ENCODE results near the gene TCFL5. TPM values are rescaled to one million over a fixed set of nuclear protein-coding genes. Genes with fewer than 3 reads are reported as not detected.

Gene TCFL5
- total and polyA plus RNA-seq, 10 donors, result 4.1 to 8.8 (median 6.3) TPM

- no peak for DNase-seq
- Histone ChIP-seq H3K27me3 (replicated peaks in 1 of 7) (peaks cover 7 to 79% (median 54%) of the 10 kb centered on the region in 7 donors), H3K4me3 (no peak overlapping the region), H3K4me1 (peaks cover 9 to 57% (median 50%) of the 10 kb centered on the region in 6 donors), H3K9me3 (no peaks in the 10 kb centered on the region), H3K27ac (no peak overlapping the region), H3K36me3 (peaks cover 0 to 6% (median 4%) of the 10 kb centered on the region in 6 donors)
- intact Hi-C loops (cut with DNase I; ENCODE audit: low total_unique reads), result no loop called here
- WGBS, 5 donors, result 14 to 30% (median 25%) methylated on average over 9 to 25 of the region's 25 CpGs
- TF ChIP-seq, protein P1, sequence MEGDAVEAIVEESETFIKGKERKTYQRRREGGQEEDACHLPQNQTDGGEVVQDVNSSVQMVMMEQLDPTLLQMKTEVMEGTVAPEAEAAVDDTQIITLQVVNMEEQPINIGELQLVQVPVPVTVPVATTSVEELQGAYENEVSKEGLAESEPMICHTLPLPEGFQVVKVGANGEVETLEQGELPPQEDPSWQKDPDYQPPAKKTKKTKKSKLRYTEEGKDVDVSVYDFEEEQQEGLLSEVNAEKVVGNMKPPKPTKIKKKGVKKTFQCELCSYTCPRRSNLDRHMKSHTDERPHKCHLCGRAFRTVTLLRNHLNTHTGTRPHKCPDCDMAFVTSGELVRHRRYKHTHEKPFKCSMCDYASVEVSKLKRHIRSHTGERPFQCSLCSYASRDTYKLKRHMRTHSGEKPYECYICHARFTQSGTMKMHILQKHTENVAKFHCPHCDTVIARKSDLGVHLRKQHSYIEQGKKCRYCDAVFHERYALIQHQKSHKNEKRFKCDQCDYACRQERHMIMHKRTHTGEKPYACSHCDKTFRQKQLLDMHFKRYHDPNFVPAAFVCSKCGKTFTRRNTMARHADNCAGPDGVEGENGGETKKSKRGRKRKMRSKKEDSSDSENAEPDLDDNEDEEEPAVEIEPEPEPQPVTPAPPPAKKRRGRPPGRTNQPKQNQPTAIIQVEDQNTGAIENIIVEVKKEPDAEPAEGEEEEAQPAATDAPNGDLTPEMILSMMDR (IDR thresholded peaks at IDR 0.05 in 8 of 11, conservative IDR thresholded peaks at IDR 0.05 in 3 of 11), result no peak
- TF ChIP-seq POLR2AphosphoS5 (IDR thresholded peaks at IDR 0.05) (peak in 1 of 3 donors; percentile 26), POLR2A (IDR thresholded peaks at IDR 0.05) (no peak)
Observed at GRCh38 chr20:62818592-62819493, 42.8 kb downstream of the TCFL5 start.

- no peak for DNase-seq
- WGBS, 5 donors, result 73 to 91% (median 79%) methylated on average over 7 to 12 of the region's 12 CpGs
- H3K4me1 ChIP-seq, result peaks cover 9 to 58% (median 50%) of the 10 kb centered on the region in 6 donors
- H3K9me3 ChIP-seq, result no peaks in the 10 kb centered on the region
- peaks cover 0 to 13% (median 10%) of the 10 kb centered on the region in 6 donors for H3K36me3 ChIP-seq
- intact Hi-C loops (cut with DNase I; ENCODE audit: low total_unique reads), result no loop called here
- TF ChIP-seq POLR2AphosphoS5 (IDR thresholded peaks at IDR 0.05) (no peak), POLR2A (IDR thresholded peaks at IDR 0.05) (no peak)
- TF ChIP-seq, protein P1 (IDR thresholded peaks at IDR 0.05 in 8 of 11, conservative IDR thresholded peaks at IDR 0.05 in 3 of 11), result no peak
- H3K27me3 ChIP-seq (replicated peaks in 1 of 7), result peaks cover 7 to 79% (median 54%) of the 10 kb centered on the region in 7 donors
- no peak overlapping the region for H3K4me3 ChIP-seq
- H3K27ac ChIP-seq, result no peak overlapping the region
Observed at GRCh38 chr20:62817975-62818591, 43.5 kb downstream of the TCFL5 start.

DNA sequence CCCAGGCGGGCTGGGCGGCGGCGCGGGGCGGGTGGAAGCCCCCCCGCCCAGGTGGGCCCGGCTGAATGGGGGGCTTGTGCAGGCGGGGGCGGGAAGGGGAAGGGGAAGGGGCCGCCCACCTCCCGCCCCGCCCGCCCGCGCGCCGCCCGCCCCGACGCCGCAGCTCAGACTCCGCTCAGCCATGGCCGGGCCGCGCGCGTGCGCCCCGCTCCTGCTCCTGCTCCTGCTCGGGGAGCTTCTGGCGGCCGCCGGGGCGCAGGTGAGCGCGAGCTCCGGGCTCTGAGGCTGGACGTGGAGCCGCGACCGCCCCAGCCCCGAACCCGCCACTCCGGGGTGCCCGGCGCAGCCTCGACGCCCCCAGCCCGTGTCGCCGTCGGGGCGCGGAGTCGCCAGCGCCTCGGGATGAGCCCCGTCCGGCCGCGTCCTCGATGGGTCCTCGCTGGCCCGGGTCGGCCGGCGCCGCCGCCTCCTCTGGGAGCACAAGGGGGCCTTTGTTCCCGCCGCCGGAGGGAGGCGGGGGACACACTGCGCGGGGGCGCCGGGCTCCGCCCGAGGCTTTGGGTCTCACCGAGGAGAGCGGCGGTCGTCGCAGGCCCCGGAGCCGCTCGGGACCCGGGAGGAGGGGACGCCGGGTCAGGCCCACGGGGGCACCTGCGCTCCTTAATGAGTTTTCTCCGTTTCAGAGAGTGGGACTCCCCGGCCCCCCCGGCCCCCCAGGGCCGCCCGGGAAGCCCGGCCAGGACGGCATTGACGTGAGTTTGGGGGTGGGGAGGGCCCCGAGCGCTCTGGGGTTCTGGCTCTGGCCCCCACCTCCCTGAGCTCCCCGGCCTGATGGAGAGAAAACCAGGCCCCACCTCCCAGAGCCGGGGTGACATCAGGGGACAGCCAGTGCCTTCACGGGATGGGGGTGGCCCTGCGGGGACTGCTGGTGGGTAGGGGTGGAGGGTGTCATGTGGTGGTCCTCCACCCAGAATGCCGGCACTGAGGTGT lies 44.4 kb downstream of the TCFL5 start, which contains the start of gene COL9A3:
COL9A3 (plus strand) TSS at position 167 of the 990 bp plus-strand sequence; CDS start at position 182, 15 bp downstream.
- Histone ChIP-seq H3K27me3 (replicated peaks in 1 of 7) (peaks cover 7 to 79% (median 54%) of the 10 kb centered on the region in 7 donors), H3K4me1 (peaks cover 9 to 58% (median 50%) of the 10 kb centered on the region in 6 donors), H3K4me3 (peak within 1 kb of the TSS in 5 of 8 donors; percentile 4 to 59 (median 23)), H3K36me3 (peaks cover 0 to 22% (median 18%) of the 10 kb centered on the region in 6 donors), H3K9me3 (no peaks in the 10 kb centered on the region), H3K27ac (no peak within 1 kb of the TSS)
- TF ChIP-seq POLR2AphosphoS5 (IDR thresholded peaks at IDR 0.05) (no peak), POLR2A (IDR thresholded peaks at IDR 0.05) (no peak)
- TF ChIP-seq, protein P1 (IDR thresholded peaks at IDR 0.05 in 8 of 11, conservative IDR thresholded peaks at IDR 0.05 in 3 of 11), result no peak
- 9 to 26% (median 16%) methylated on average over 29 to 108 of the region's 108 CpGs for WGBS, 5 donors
- intact Hi-C loops (cut with DNase I; ENCODE audit: low total_unique reads), result no loop called here
- DNase-seq, result no peak

All from spleen (tissue), 11 donors.